ENCODE data around the gene CDK5RAP1. TPM values are rescaled to one million over a fixed set of nuclear protein-coding genes. Genes with fewer than 3 reads are reported as not detected.

Gene CDK5RAP1
- total and polyA plus RNA-seq, 2 experiments from 2014 or later, result 18.3 to 24.9 TPM

GRCh38 chr20:33333616-33334015 is 67.7 kb downstream of the CDK5RAP1 start:
- Histone ChIP-seq H3K4me2 (ENCODE audit: unreplicated experiment) (no peak overlapping the region), H2AFZ (no peak overlapping the region), H3F3A (ENCODE audit: insufficient read depth) (no peaks in the 10 kb centered on the region), H3K27ac (no peak overlapping the region), H3K9ac (no peak overlapping the region), H3K27me3 (replicated peaks; ENCODE audit: insufficient read depth) (peaks cover 44% of the 10 kb centered on the region), H3K9me3 (ENCODE audit: low read depth) (no peaks in the 10 kb centered on the region), H3K79me2 (ENCODE audit: insufficient read depth) (no peaks in the 10 kb centered on the region), H3K9me2 (ENCODE audit: insufficient read depth) (no peaks in the 10 kb centered on the region), H3K36me3 (ENCODE audit: low read depth) (no peaks in the 10 kb centered on the region), H3K4me3 (no peak overlapping the region), H4K20me1 (ENCODE audit: insufficient read depth) (no peaks in the 10 kb centered on the region), H3K4me1 (ENCODE audit: insufficient read depth) (no peaks in the 10 kb centered on the region)
- in situ Hi-C loops (cut with MboI), result no loop called here
- DNase-seq, result no peak
- no peak for TF ChIP-seq EZH2 (IDR thresholded peaks at IDR 0.05; ENCODE audit: insufficient read depth, poor library complexity, severe bottlenecking)
- TF ChIP-seq EZH2phosphoT487 (IDR thresholded peaks at IDR 0.05; ENCODE audit: insufficient read depth, low read depth), result no peak
- WGBS, 2 experiments (ENCODE audit: low coverage in 1 of 2, low lambda C conversion rate in 2 of 2, missing lambda C conversion rate in 2 of 2), result 54 to 57% methylated on average over 7 of the region's 7 CpGs

GRCh38 chr20:33332905-33333456 is 68.3 kb downstream of the CDK5RAP1 start:
- peaks cover 50% of the 10 kb centered on the region for H3K27me3 ChIP-seq (replicated peaks; ENCODE audit: insufficient read depth)

DNA sequence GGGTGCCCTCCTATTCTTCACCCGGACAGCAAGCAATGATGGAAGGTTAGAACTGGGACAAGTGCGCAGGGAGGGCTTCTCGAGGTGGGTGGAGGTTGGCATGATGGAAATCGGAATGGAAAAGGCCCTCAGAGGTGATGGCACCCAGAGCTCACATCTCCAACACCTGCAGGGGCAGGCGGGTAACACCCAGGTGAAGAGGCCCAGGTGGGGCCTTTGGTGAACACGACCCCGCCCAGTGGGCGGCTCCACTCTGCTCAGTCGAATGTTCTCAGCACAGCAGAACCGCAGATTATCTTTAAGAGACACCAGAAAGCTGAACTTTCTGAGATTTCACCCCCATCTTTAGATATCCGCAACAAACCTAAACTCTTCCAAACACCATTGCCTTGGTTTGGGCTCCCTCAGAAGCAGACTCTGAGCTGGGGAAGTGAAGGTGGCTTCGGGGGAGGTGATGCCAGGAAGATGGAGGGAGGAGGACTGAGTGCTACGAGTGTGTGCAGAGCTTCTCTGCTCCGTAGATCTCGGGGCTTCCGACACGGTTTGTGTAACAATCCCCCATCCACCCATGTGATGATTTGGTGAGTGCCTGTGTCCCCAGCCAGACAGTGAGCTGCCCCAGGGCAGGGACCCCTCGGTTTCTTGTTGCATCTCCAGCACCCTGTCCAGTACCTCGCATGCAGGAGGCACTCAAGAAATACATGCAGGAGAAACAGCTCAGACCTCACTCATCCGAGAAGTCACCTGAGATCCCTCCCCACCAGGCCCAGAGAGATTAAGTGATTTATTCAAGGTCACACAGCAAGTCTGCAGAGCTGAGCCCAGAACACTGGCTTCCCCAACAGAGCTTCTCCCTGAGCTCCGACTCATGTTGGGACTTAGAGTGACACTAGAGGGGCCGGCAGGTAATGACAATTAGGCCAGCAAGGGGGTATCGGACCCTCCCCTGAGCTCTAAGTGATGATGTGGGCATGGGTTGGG is 72.9 kb downstream of the CDK5RAP1 start:
- Histone ChIP-seq H3K79me2 (ENCODE audit: insufficient read depth) (no peaks in the 10 kb centered on the region), H3K4me2 (ENCODE audit: unreplicated experiment) (no peak overlapping the region), H3K27me3 (replicated peaks; ENCODE audit: insufficient read depth) (peaks cover 57% of the 10 kb centered on the region), H2AFZ (no peak overlapping the region), H3K27ac (no peak overlapping the region), H3K9ac (no peak overlapping the region), H3K4me1 (ENCODE audit: insufficient read depth) (no peaks in the 10 kb centered on the region), H3F3A (ENCODE audit: insufficient read depth) (no peaks in the 10 kb centered on the region), H3K4me3 (no peak overlapping the region), H3K36me3 (ENCODE audit: low read depth) (no peaks in the 10 kb centered on the region), H3K9me3 (ENCODE audit: low read depth) (no peaks in the 10 kb centered on the region), H4K20me1 (ENCODE audit: insufficient read depth) (no peaks in the 10 kb centered on the region), H3K9me2 (ENCODE audit: insufficient read depth) (no peaks in the 10 kb centered on the region)
- in situ Hi-C loops (cut with MboI), result no loop called here
- TF ChIP-seq EZH2phosphoT487 (IDR thresholded peaks at IDR 0.05; ENCODE audit: insufficient read depth, low read depth), result no peak
- no peak for TF ChIP-seq EZH2 (IDR thresholded peaks at IDR 0.05; ENCODE audit: insufficient read depth, poor library complexity, severe bottlenecking)
- 44 to 47% methylated on average over 22 to 23 of the region's 23 CpGs for WGBS, 2 experiments (ENCODE audit: low coverage in 1 of 2, low lambda C conversion rate in 2 of 2, missing lambda C conversion rate in 2 of 2)
- no peak for DNase-seq

More at GRCh38 chr20:33332905-33333456, 68.3 kb downstream of the CDK5RAP1 start:
- Histone ChIP-seq H3K79me2 (ENCODE audit: insufficient read depth) (no peaks in the 10 kb centered on the region), H3F3A (ENCODE audit: insufficient read depth) (no peaks in the 10 kb centered on the region), H3K27ac (no peak overlapping the region), H3K9me3 (ENCODE audit: low read depth) (no peaks in the 10 kb centered on the region), H2AFZ (no peak overlapping the region), H3K4me1 (ENCODE audit: insufficient read depth) (no peaks in the 10 kb centered on the region), H4K20me1 (ENCODE audit: insufficient read depth) (no peaks in the 10 kb centered on the region), H3K9ac (no peak overlapping the region), H3K4me2 (ENCODE audit: unreplicated experiment) (no peak overlapping the region), H3K9me2 (ENCODE audit: insufficient read depth) (no peaks in the 10 kb centered on the region), H3K4me3 (no peak overlapping the region), H3K36me3 (ENCODE audit: low read depth) (no peaks in the 10 kb centered on the region)
- DNase-seq, result no peak
- WGBS, 2 experiments (ENCODE audit: low coverage in 1 of 2, low lambda C conversion rate in 2 of 2, missing lambda C conversion rate in 2 of 2), result 55 to 57% methylated on average over 13 to 20 of the region's 20 CpGs
- in situ Hi-C loops (cut with MboI), result no loop called here
- no peak for TF ChIP-seq EZH2phosphoT487 (IDR thresholded peaks at IDR 0.05; ENCODE audit: insufficient read depth, low read depth)
- TF ChIP-seq EZH2 (IDR thresholded peaks at IDR 0.05; ENCODE audit: insufficient read depth, poor library complexity, severe bottlenecking), result no peak

DNA sequence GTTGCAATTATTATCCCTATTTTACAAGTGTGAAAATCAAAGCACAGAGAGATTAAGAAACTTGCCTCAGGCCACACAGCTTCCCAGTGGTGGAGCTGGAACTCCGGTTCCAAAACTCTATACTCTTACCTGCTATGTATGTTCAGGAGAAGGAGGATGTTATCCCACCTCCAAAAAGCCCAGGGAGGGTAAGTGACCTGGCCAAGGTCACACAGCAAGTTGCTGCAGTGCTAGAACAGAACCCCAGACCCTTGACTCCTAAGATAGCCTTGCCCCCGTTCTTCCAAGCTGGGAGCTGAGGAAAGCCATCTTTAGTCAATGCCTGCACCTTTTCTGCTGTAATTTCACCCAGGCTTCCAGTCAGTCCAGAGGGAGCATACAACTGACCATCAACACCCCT is 76.0 kb downstream of the CDK5RAP1 start:
- Histone ChIP-seq H2AFZ (no peak overlapping the region), H3K9me2 (ENCODE audit: insufficient read depth) (no peaks in the 10 kb centered on the region), H3K9me3 (ENCODE audit: low read depth) (no peaks in the 10 kb centered on the region), H3K4me2 (ENCODE audit: unreplicated experiment) (no peak overlapping the region), H4K20me1 (ENCODE audit: insufficient read depth) (no peaks in the 10 kb centered on the region), H3K9ac (no peak overlapping the region), H3K4me3 (no peak overlapping the region), H3K27me3 (replicated peaks; ENCODE audit: insufficient read depth) (peaks cover 46% of the 10 kb centered on the region), H3K79me2 (ENCODE audit: insufficient read depth) (no peaks in the 10 kb centered on the region), H3K4me1 (ENCODE audit: insufficient read depth) (no peaks in the 10 kb centered on the region), H3F3A (ENCODE audit: insufficient read depth) (no peaks in the 10 kb centered on the region), H3K36me3 (ENCODE audit: low read depth) (no peaks in the 10 kb centered on the region), H3K27ac (no peak overlapping the region)
- in situ Hi-C loops (cut with MboI), result no loop called here
- DNase-seq, result no peak
- TF ChIP-seq EZH2 (IDR thresholded peaks at IDR 0.05; ENCODE audit: insufficient read depth, poor library complexity, severe bottlenecking) (no peak), EZH2phosphoT487 (IDR thresholded peaks at IDR 0.05; ENCODE audit: insufficient read depth, low read depth) (no peak)
- WGBS, 2 experiments (ENCODE audit: low coverage in 1 of 2, low lambda C conversion rate in 2 of 2, missing lambda C conversion rate in 2 of 2), result 61 to 63% methylated on average over 2 of the region's 2 CpGs

All from GM23248 (cell line).